ENCODE results near the gene TNFRSF19. TPM values are rescaled to one million over a fixed set of nuclear protein-coding genes. Genes with fewer than 3 reads are reported as not detected.
"Not testable (repeated sequence)": the region's sequence is repeated elsewhere in the genome, so short reads cannot be mapped to it uniquely, and the experiment has no call there.

Gene TNFRSF19, protein sequence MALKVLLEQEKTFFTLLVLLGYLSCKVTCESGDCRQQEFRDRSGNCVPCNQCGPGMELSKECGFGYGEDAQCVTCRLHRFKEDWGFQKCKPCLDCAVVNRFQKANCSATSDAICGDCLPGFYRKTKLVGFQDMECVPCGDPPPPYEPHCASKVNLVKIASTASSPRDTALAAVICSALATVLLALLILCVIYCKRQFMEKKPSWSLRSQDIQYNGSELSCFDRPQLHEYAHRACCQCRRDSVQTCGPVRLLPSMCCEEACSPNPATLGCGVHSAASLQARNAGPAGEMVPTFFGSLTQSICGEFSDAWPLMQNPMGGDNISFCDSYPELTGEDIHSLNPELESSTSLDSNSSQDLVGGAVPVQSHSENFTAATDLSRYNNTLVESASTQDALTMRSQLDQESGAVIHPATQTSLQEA
- polyA plus RNA-seq (2013, experiment 1 of 2) = 0.91 TPM
- polyA plus RNA-seq (2013, experiment 2 of 2) = 1.1 TPM

DNA sequence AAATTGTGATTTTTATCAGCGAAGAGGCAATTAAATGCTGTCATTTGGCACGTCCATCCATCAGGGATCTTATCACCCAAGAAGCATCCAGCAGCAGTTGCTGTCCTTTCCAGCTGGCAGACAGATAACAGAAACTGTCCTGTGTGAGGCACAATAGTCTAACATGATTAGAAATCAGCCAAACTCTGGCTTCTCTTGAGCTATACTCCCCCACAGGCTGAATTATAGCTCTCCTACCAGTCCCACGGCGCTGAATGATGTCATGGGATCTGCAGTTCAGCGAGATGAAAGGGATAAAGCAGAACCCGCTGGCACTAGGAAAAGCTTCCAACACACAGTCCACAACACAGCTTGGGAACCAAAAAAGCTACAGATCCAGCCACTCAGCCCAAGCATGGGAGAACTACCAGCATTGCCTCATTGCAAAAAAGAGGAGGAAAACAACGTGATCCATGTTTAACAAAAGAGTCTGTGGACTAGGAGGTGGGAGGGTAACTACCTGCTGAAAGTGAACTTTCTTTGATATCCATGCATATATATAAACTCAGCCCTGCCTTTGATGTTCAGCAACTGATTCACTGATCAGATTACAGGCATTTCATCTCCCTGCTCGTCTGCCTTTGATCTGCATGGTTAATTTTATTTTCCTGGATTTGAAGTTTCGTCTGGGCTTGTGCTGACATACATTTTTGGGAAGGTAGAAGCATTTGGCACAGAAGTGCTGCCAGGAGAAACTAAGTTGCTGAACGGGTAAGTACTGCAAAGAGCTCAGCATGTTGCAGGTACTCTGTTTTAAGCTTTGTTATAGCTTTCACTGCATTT lies at the start of gene TNFRSF19:
TNFRSF19 (plus strand) TSS at position 314 of the 822 bp plus-strand sequence. CDS start 19,772 bp downstream, outside the sequence.
- H3K23ac ChIP-seq (ENCODE audit: low read length in 2 of 2) = no peak within 1 kb of the TSS
- H3K4me2 ChIP-seq (ENCODE audit: low read length, poor library complexity, severe bottlenecking) = peak within 1 kb of the TSS; percentile 44
- no peaks in the 10 kb centered on the region for H3K9me3 ChIP-seq (ENCODE audit: control insufficient read depth, low read length)
- no peak within 1 kb of the TSS for H2BK120ac ChIP-seq (ENCODE audit: low read depth, low read length)
- no peak within 1 kb of the TSS for H4K91ac ChIP-seq (ENCODE audit: low read length)
- no peak within 1 kb of the TSS for H4K8ac ChIP-seq (ENCODE audit: low read length)
- peaks cover 2% of the 10 kb centered on the region for H3K4me1 ChIP-seq (ENCODE audit: control insufficient read depth, insufficient read depth, low read depth, low read length)
- H3K9ac ChIP-seq (ENCODE audit: low read length) = peak within 1 kb of the TSS; percentile 35
- H3K27ac ChIP-seq (ENCODE audit: low read length, poor library complexity, severe bottlenecking) = peak within 1 kb of the TSS; percentile 23
- H3K14ac ChIP-seq (ENCODE audit: low read length in 2 of 2) = no peak within 1 kb of the TSS
- peak within 1 kb of the TSS in 1 of 2 experiments; percentile 63 for H3K4me3 ChIP-seq (ENCODE audit: insufficient read depth in 1 of 2, low read depth in 1 of 2, low read length in 2 of 2)
- no peaks in the 10 kb centered on the region for H3K79me1 ChIP-seq (replicated peaks; ENCODE audit: low read length, poor library complexity, severe bottlenecking)
- no peak within 1 kb of the TSS for H3K18ac ChIP-seq (ENCODE audit: low read depth in 1 of 2, low read length in 2 of 2)
- no peak within 1 kb of the TSS for H2BK5ac ChIP-seq (ENCODE audit: low read depth, low read length, poor library complexity, severe bottlenecking)
- 18% methylated on average over 8 of the region's 10 CpGs for WGBS
- no peak within 1 kb of the TSS for H2AK5ac ChIP-seq (ENCODE audit: low read length, severe bottlenecking)
- peak; percentile 56 for DNase-seq
- H2BK15ac ChIP-seq (ENCODE audit: low read depth, poor library complexity, severe bottlenecking) = no peak within 1 kb of the TSS
- peak within 1 kb of the TSS; percentile 46 for H2AFZ ChIP-seq (ENCODE audit: low read depth, low read length)
- no peak within 1 kb of the TSS for H3K4ac ChIP-seq (ENCODE audit: low read depth in 1 of 2, low read length in 2 of 2)
- H2BK12ac ChIP-seq (ENCODE audit: low read length in 2 of 2) = no peak within 1 kb of the TSS
- no peaks in the 10 kb centered on the region for H3K36me3 ChIP-seq (ENCODE audit: control insufficient read depth in 1 of 2, insufficient read depth in 2 of 2, low read depth in 1 of 2, low read length in 2 of 2)
- peaks cover 0 to 35% of the 10 kb centered on the region in 2 experiments for H3K27me3 ChIP-seq (ENCODE audit: control insufficient read depth in 1 of 2, insufficient read depth in 1 of 2, low read length in 2 of 2)

DNA sequence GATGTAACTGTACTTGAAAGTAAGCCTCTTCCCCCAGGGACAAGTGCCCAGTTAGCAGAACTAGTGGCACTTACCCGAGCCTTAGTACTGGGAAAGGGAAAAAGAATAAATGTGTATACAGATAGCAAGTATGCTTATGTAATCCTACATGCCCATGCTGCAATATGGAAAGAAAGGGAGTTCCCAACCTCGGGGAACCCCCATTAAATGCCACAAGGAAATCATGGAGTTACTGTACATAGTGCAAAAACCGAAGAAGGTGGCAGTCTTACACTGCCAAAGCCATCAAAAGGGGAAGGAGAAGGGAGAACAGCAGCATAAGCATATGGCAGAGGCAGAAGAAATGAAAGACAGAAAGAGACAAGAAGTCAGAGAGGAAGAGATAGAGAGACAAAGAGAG lies 40.3 kb upstream of the TNFRSF19 start:
- not testable (repeated sequence) for H3K36me3 ChIP-seq (ENCODE audit: control insufficient read depth in 1 of 2, insufficient read depth in 2 of 2, low read depth in 1 of 2, low read length in 2 of 2); H3K4me2 ChIP-seq (ENCODE audit: low read length, poor library complexity, severe bottlenecking); H3K79me1 ChIP-seq (replicated peaks; ENCODE audit: low read length, poor library complexity, severe bottlenecking); H2BK12ac ChIP-seq (ENCODE audit: low read length in 2 of 2); H2BK120ac ChIP-seq (ENCODE audit: low read depth, low read length); H3K4me3 ChIP-seq (ENCODE audit: insufficient read depth in 1 of 2, low read depth in 1 of 2, low read length in 2 of 2); H3K23ac ChIP-seq (ENCODE audit: low read length in 2 of 2); H3K4me1 ChIP-seq (ENCODE audit: control insufficient read depth, insufficient read depth, low read depth, low read length); DNase-seq; H3K9ac ChIP-seq (ENCODE audit: low read length); H3K18ac ChIP-seq (ENCODE audit: low read depth in 1 of 2, low read length in 2 of 2); H2BK5ac ChIP-seq (ENCODE audit: low read depth, low read length, poor library complexity, severe bottlenecking); H3K27ac ChIP-seq (ENCODE audit: low read length, poor library complexity, severe bottlenecking); H4K91ac ChIP-seq (ENCODE audit: low read length); H2BK15ac ChIP-seq (ENCODE audit: low read depth, poor library complexity, severe bottlenecking); H4K8ac ChIP-seq (ENCODE audit: low read length); H2AFZ ChIP-seq (ENCODE audit: low read depth, low read length); H3K14ac ChIP-seq (ENCODE audit: low read length in 2 of 2); H3K9me3 ChIP-seq (ENCODE audit: control insufficient read depth, low read length); H3K4ac ChIP-seq (ENCODE audit: low read depth in 1 of 2, low read length in 2 of 2); H2AK5ac ChIP-seq (ENCODE audit: low read length, severe bottlenecking)
- H3K27me3 ChIP-seq (ENCODE audit: control insufficient read depth in 1 of 2, insufficient read depth in 1 of 2, low read length in 2 of 2) = peaks cover 0 to 19% of the 10 kb centered on the region in 2 experiments
- WGBS = 70% methylated on average over 3 of the region's 3 CpGs

DNA sequence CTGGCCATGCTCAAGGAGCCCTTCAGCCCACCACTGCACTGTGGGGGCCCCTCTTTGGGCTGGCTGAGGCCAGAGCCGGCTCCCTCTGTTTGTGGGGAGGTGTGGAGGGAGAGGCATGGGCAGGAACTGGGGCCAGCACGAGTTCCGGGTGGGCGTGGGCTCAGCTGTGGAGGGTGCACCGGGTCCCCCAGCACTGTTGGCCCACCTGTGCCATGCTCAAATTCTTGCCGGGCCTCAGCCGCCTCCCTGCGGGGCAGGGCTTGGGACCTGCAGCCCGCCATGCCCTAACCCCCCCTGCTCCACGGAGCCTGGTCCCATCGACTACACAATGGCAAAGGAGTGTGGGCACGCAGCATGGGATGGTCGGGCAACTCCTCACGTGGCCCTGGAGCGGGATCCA lies 38.8 kb upstream of the TNFRSF19 start:
- Histone ChIP-seq H3K9ac (ENCODE audit: low read length) (no peak overlapping the region), H3K14ac (ENCODE audit: low read length in 2 of 2) (no peak overlapping the region), H3K79me1 (replicated peaks; ENCODE audit: low read length, poor library complexity, severe bottlenecking) (no peaks in the 10 kb centered on the region), H2AFZ (ENCODE audit: low read depth, low read length) (no peak overlapping the region), H3K27ac (ENCODE audit: low read length, poor library complexity, severe bottlenecking) (no peak overlapping the region), H3K9me3 (ENCODE audit: control insufficient read depth, low read length) (peaks cover 4% of the 10 kb centered on the region), H2AK5ac (ENCODE audit: low read length, severe bottlenecking) (no peak overlapping the region), H4K8ac (ENCODE audit: low read length) (no peak overlapping the region), H2BK12ac (ENCODE audit: low read length in 2 of 2) (no peak overlapping the region), H2BK15ac (ENCODE audit: low read depth, poor library complexity, severe bottlenecking) (no peak overlapping the region), H2BK120ac (ENCODE audit: low read depth, low read length) (no peak overlapping the region), H3K4me1 (ENCODE audit: control insufficient read depth, insufficient read depth, low read depth, low read length) (no peaks in the 10 kb centered on the region), H3K18ac (ENCODE audit: low read depth in 1 of 2, low read length in 2 of 2) (no peak overlapping the region), H3K23ac (ENCODE audit: low read length in 2 of 2) (no peak overlapping the region), H3K4me2 (ENCODE audit: low read length, poor library complexity, severe bottlenecking) (no peak overlapping the region), H3K4me3 (ENCODE audit: insufficient read depth in 1 of 2, low read depth in 1 of 2, low read length in 2 of 2) (no peak overlapping the region), H3K27me3 (ENCODE audit: control insufficient read depth in 1 of 2, insufficient read depth in 1 of 2, low read length in 2 of 2) (peaks cover 0 to 26% of the 10 kb centered on the region in 2 experiments), H3K36me3 (ENCODE audit: control insufficient read depth in 1 of 2, insufficient read depth in 2 of 2, low read depth in 1 of 2, low read length in 2 of 2) (no peaks in the 10 kb centered on the region), H3K4ac (ENCODE audit: low read depth in 1 of 2, low read length in 2 of 2) (no peak overlapping the region), H2BK5ac (ENCODE audit: low read depth, low read length, poor library complexity, severe bottlenecking) (no peak overlapping the region), H4K91ac (ENCODE audit: low read length) (no peak overlapping the region)
- no peak for DNase-seq
- WGBS = 92% methylated on average over 15 of the region's 15 CpGs

DNA sequence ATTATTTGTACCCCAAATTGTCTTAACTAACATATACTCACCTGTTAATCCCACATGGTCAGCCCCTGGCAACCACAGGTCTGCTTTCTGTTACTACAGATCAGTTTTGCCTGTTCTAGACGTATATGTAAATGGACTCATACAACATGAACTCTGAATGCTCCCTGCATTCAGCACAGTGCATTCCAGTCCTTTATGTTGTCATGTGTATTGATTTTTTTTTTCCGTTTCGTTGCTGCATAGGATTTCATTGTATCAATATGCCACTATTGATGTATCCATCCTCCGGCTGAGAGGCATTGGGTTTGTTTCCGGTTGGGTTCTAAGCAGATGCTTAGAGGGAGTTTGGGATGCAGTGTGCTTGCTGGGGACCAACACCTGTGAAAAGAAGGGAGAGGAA lies 36.1 kb upstream of the TNFRSF19 start:
- H2AK5ac ChIP-seq (ENCODE audit: low read length, severe bottlenecking) = no peak overlapping the region
- H3K4me1 ChIP-seq (ENCODE audit: control insufficient read depth, insufficient read depth, low read depth, low read length) = no peaks in the 10 kb centered on the region
- H3K27me3 ChIP-seq (ENCODE audit: control insufficient read depth in 1 of 2, insufficient read depth in 1 of 2, low read length in 2 of 2) = peaks cover 0 to 26% of the 10 kb centered on the region in 2 experiments
- no peak overlapping the region for H4K91ac ChIP-seq (ENCODE audit: low read length)
- 93% methylated on average over 5 of the region's 5 CpGs for whole genome bisulfite sequencing
- no peaks in the 10 kb centered on the region for H3K79me1 ChIP-seq (replicated peaks; ENCODE audit: low read length, poor library complexity, severe bottlenecking)
- no peak overlapping the region for H2BK120ac ChIP-seq (ENCODE audit: low read depth, low read length)
- H3K27ac ChIP-seq (ENCODE audit: low read length, poor library complexity, severe bottlenecking) = no peak overlapping the region
- H3K9me3 ChIP-seq (ENCODE audit: control insufficient read depth, low read length) = peaks cover 4% of the 10 kb centered on the region
- H2BK12ac ChIP-seq (ENCODE audit: low read length in 2 of 2) = no peak overlapping the region
- H3K14ac ChIP-seq (ENCODE audit: low read length in 2 of 2) = no peak overlapping the region
- no peak overlapping the region for H3K9ac ChIP-seq (ENCODE audit: low read length)
- DNase-seq = no peak
- H3K4me2 ChIP-seq (ENCODE audit: low read length, poor library complexity, severe bottlenecking) = no peak overlapping the region
- no peak overlapping the region for H4K8ac ChIP-seq (ENCODE audit: low read length)
- H3K4ac ChIP-seq (ENCODE audit: low read depth in 1 of 2, low read length in 2 of 2) = no peak overlapping the region
- no peak overlapping the region for H3K4me3 ChIP-seq (ENCODE audit: insufficient read depth in 1 of 2, low read depth in 1 of 2, low read length in 2 of 2)
- no peak overlapping the region for H3K18ac ChIP-seq (ENCODE audit: low read depth in 1 of 2, low read length in 2 of 2)
- H3K36me3 ChIP-seq (ENCODE audit: control insufficient read depth in 1 of 2, insufficient read depth in 2 of 2, low read depth in 1 of 2, low read length in 2 of 2) = no peaks in the 10 kb centered on the region
- H2AFZ ChIP-seq (ENCODE audit: low read depth, low read length) = no peak overlapping the region
- H3K23ac ChIP-seq (ENCODE audit: low read length in 2 of 2) = no peak overlapping the region
- H2BK5ac ChIP-seq (ENCODE audit: low read depth, low read length, poor library complexity, severe bottlenecking) = no peak overlapping the region
- no peak overlapping the region for H2BK15ac ChIP-seq (ENCODE audit: low read depth, poor library complexity, severe bottlenecking)

Measured in mesenchymal stem cell (in vitro differentiated cells and primary cell).